Psoas muscle (tissue), 8 donors: ENCODE measurements around the gene FOXL1. TPM values are rescaled to one million over a fixed set of nuclear protein-coding genes. Genes with fewer than 3 reads are reported as not detected.

Source experiments
- ATAC-seq, 4 donors: fragments of 200-7000 bp; cut with Tn5 transposase; one replicate each; pipeline ENCODE4 v1.9.1; 2020; ENCODE audit warnings: moderate library complexity in 3 of 4, mild to moderate bottlenecking in 2 of 4
- DNase-seq, 2 donors: peaks; one replicate each; pipeline ENCODE4 v3.0.0-alpha.2; 2020
- H3K27ac ChIP-seq: fragments of 200-600 bp; one replicate; pipeline ENCODE4 v1.8.0; 2022
- H3K27me3 ChIP-seq, 3 donors: fragments of 200-600 bp in 1 of 3; one replicate each; pipeline versions ENCODE4 v1.6.1 to v1.8.0; 2013 to 2022; ENCODE audit warnings: low read length in 2 of 3, mild to moderate bottlenecking in 2 of 3, moderate library complexity in 1 of 3; ENCODE audit not compliant: insufficient read depth in 3 of 3
- H3K36me3 ChIP-seq, 2 donors: fragments of 200-600 bp in 1 of 2; one replicate each; pipeline versions ENCODE4 v1.6.1 to v1.8.0; 2013 to 2022; ENCODE audit warnings: low read depth in 1 of 2, mild to moderate bottlenecking in 1 of 2, moderate library complexity in 1 of 2; ENCODE audit not compliant: insufficient read depth in 1 of 2
- H3K4me1 ChIP-seq: fragments of 200-600 bp; one replicate; pipeline ENCODE4 v1.8.0; 2022
- H3K4me3 ChIP-seq: fragments of 200-600 bp; one replicate; pipeline ENCODE4 v1.8.0; 2022; ENCODE audit warnings: mild to moderate bottlenecking
- H3K9me3 ChIP-seq: fragments of 200-600 bp; one replicate; pipeline ENCODE4 v1.8.0; 2022
- WGBS, 3 donors: extraction: QIAGEN DNeasy Blood & Tissue Kit; methylation state at CpG; one replicate each; pipeline versions ENCODE4 v1.1.6 to v1.1.7; 2013; 5-methylcytosine and 5-hydroxymethylcytosine counted together
- intact Hi-C, 2 donors: fragments of 100-400 bp; cut with DNase I; formaldehyde crosslinking; loops; one replicate each; pipeline versions ENCODE4 v1.11.0 to v1.14.2; 2022
- polyA plus RNA-seq, 3 donors: library from polyadenylated mRNA; stranded (reverse); fragments of 200-250 nt; gene quantifications; one replicate each; pipeline ENCODE4 v1.2.3, GENCODE V29; 2013
- total RNA-seq, 4 donors: library from RNA; stranded (reverse); fragmentation: NEBNext Ultra II Directional in 2 of 4; extraction: Animal tissue kit (Norgen Biotek cat#: 25700) in 2 of 4; gene quantifications; one replicate each; pipeline versions ENCODE4 v1.2.1 to v1.2.4, GENCODE V29; 2021 to 2023
- TF ChIP-seq, protein P1 (sequence below): fragments of 200-600 bp; IDR thresholded peaks from one replicate; pipeline ENCODE4 v1.8.0; 2022; ENCODE audit warnings: antibody characterized with exemption
- donor health status: healthy with polysubstance abuse.
- donor health status: DM: no; HTN: no; CAD: no; lungs with moderate emphysema.
- donor health status: Bipolar disorder and iron deficiency.
- donor health status: healthy.
- donor health status: DM: yes; HTN: yes; CAD: no.
- donor health status: DM: no; HTN: no; CAD: no.
- donor health status: DM: no; HTN: no; CAD: no.
- donor health status: DM: yes; HTN: yes; CAD: no.

FOXL1 gene
- total and polyA plus RNA-seq, 7 donors = 0.12 to 1.3 (median 0.22) TPM

DNA sequence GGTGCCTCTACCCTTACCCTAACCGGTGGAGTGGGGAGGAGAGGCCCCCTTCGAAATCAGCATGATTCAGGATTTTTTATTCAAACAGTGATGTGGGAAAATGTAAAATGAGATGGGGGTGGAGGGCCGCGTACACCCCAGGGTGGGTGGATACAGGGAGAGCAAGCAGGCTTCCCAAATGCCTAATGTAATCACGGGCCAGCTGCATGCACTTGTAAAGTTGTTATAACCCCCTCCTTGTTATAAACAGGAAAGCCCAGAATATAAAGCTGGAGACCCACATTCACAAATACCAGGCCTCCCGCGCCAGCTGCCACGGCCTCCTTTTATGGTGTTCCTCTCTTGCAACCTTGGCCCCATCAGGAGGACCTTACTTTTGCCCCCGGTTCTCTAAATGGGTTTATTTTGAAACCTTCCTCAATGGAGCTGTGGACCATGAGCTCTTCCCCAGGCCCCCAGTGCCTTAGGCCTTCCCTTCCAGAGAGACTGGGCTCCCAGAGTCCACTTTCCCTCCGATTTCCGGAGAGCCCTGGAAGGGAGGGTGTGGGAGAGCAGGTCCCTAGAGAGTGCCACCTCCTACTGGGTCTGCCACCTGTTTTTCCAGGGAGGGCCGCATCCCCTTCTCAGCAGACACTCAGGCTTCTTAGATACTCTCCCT lies 906 bp upstream of the FOXL1 start:
- 40 to 47% (median 46%) methylated on average over 12 of the region's 12 CpGs for WGBS, 3 donors
- Histone ChIP-seq H3K4me3 (no peak overlapping the region), H3K27me3 (peaks cover 5 to 97% (median 34%) of the 10 kb centered on the region in 3 donors), H3K4me1 (peaks cover 6% of the 10 kb centered on the region), H3K9me3 (no peaks in the 10 kb centered on the region), H3K27ac (no peak overlapping the region), H3K36me3 (no peaks in the 10 kb centered on the region)
- DNase-seq (no peak), ATAC-seq (no peak)
- intact Hi-C loops = loop anchor here in 1 of 2 donors (5.0 kb wide), 1 partner anchor 175 kb away; no protein-coding TSS in a partner anchor
- TF ChIP-seq, protein P1, sequence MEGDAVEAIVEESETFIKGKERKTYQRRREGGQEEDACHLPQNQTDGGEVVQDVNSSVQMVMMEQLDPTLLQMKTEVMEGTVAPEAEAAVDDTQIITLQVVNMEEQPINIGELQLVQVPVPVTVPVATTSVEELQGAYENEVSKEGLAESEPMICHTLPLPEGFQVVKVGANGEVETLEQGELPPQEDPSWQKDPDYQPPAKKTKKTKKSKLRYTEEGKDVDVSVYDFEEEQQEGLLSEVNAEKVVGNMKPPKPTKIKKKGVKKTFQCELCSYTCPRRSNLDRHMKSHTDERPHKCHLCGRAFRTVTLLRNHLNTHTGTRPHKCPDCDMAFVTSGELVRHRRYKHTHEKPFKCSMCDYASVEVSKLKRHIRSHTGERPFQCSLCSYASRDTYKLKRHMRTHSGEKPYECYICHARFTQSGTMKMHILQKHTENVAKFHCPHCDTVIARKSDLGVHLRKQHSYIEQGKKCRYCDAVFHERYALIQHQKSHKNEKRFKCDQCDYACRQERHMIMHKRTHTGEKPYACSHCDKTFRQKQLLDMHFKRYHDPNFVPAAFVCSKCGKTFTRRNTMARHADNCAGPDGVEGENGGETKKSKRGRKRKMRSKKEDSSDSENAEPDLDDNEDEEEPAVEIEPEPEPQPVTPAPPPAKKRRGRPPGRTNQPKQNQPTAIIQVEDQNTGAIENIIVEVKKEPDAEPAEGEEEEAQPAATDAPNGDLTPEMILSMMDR = no peak

DNA sequence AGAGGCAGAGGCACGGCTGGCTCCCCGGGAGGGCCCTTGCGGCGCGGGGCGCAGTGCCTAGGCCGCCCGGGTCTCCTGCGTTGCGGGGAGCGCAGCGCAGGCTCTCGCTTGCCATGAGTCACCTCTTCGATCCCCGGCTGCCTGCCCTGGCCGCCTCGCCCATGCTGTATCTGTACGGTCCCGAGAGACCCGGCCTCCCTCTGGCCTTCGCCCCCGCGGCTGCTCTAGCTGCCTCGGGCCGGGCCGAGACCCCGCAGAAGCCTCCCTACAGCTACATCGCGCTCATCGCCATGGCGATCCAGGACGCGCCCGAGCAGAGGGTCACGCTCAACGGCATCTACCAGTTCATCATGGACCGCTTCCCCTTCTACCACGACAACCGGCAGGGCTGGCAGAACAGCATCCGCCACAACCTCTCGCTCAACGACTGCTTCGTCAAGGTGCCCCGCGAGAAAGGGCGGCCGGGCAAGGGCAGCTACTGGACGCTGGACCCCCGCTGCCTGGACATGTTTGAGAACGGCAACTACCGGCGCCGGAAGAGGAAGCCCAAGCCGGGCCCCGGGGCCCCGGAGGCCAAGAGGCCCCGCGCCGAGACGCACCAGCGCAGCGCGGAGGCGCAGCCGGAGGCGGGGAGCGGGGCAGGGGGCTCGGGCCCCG lies 390 bp downstream of the FOXL1 start:
- Histone ChIP-seq H3K9me3 (no peaks in the 10 kb centered on the region), H3K27ac (peak overlapping the region; percentile 5), H3K4me1 (peaks cover 6% of the 10 kb centered on the region), H3K4me3 (peak overlapping the region; percentile 43), H3K36me3 (no peaks in the 10 kb centered on the region), H3K27me3 (peaks cover 5 to 89% (median 28%) of the 10 kb centered on the region in 3 donors)
- intact Hi-C loops = loop anchor here in 1 of 2 donors (5.0 kb wide), 1 partner anchor 174 kb away; no protein-coding TSS in a partner anchor
- TF ChIP-seq, protein P1 = no peak
- ATAC-seq (peak in 3 of 4 donors; percentile 27 to 42 (median 29)), DNase-seq (no peak)
- WGBS, 3 donors = 4 to 8% (median 6%) methylated on average over 47 to 69 of the region's 69 CpGs

DNA sequence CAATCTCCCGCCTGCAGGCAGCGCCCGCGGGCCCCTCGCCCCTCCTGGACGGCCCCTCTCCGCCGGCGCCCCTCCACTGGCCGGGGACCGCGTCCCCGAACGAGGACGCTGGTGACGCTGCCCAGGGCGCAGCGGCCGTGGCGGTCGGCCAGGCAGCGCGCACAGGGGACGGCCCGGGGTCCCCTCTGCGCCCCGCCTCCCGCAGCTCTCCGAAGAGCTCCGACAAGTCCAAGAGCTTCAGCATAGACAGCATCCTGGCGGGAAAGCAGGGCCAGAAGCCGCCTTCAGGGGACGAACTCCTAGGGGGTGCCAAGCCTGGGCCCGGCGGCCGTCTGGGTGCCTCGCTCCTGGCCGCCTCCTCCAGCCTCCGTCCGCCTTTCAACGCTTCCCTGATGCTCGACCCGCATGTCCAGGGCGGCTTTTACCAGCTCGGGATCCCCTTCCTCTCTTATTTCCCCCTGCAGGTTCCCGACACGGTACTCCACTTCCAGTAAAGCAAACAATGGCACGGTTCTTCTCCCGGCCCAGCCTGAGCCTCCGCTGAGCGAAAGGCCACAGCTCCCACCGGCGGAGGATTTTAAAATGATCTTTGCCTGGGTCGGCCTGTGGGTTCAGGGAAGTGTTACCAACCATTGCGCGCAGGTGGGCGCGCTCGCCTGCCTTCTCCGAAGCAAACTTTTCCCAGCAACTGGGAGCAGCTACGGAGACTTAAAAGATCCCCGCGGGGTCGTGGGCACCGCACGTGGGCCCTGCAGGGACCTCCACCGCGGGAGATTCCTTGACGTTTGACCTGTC lies 1.1 kb downstream of the FOXL1 start:
- H3K27me3 ChIP-seq = peaks cover 5 to 89% (median 28%) of the 10 kb centered on the region in 3 donors
- DNase-seq (no peak), ATAC-seq (peak in 1 of 4 donors; percentile 22)
- no peak overlapping the region for H3K27ac ChIP-seq
- 7 to 10% (median 10%) methylated on average over 55 to 69 of the region's 69 CpGs for WGBS, 3 donors
- peaks cover 6% of the 10 kb centered on the region for H3K4me1 ChIP-seq
- H3K9me3 ChIP-seq = no peaks in the 10 kb centered on the region
- TF ChIP-seq, protein P1 = no peak
- intact Hi-C loops = loop anchor here in 1 of 2 donors (5.0 kb wide), 1 partner anchor 173 kb away; no protein-coding TSS in a partner anchor
- H3K4me3 ChIP-seq = peak overlapping the region; percentile 43
- no peaks in the 10 kb centered on the region for H3K36me3 ChIP-seq

DNA sequence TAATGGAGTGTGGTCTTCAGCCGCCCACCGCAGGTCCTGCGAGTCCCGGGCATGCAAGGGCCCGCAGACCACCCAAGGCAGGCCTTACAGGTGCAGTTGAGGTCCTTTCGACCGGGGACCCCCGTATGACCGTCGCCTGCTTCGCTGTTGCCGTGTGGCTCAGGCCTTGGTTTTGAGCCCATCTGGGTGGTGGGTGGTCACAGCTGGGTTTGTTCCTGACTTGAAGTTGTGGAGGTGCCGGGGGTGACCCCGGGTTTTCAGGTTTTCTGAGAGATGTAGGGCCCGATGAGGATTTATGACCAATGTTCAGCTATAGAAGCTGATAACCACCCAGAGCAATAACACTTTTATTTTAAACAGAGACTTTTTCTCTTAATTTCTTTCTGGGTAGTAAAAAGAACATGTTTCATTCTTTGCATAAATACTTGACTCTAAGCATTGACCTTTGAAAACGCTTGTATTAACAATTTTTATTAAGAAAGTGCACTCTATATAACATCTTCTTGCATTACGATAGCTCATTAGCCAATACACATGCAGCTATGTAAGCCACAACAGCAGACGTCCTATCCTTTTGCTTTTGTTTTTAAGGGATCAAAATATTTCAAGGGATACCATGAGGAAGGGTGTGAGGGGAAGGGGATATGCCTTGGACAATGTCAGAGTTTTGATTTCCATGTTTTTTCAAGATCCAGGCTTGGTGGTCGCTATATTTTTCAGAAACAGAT lies 1.9 kb downstream of the FOXL1 start:
- ATAC-seq (no peak), DNase-seq (no peak)
- Histone ChIP-seq H3K27ac (no peak overlapping the region), H3K27me3 (peaks cover 0 to 82% (median 28%) of the 10 kb centered on the region in 3 donors), H3K36me3 (no peaks in the 10 kb centered on the region), H3K4me3 (no peak overlapping the region), H3K9me3 (no peaks in the 10 kb centered on the region), H3K4me1 (peaks cover 6% of the 10 kb centered on the region)
- 34 to 51% (median 42%) methylated on average over 19 of the region's 19 CpGs for WGBS, 3 donors
- TF ChIP-seq, protein P1 = no peak
- intact Hi-C loops = no loop called here
